Effector memory CD4-positive, alpha-beta T cell (primary cell): ENCODE measurements around the gene HMBS.
"Not testable (repeated sequence)": the region's sequence is repeated elsewhere in the genome, so short reads cannot be mapped to it uniquely, and the experiment has no call there.

Experiments used
- DNase-seq, 3 donors: peaks; one replicate each; pipeline ENCODE4 v3.0.0-alpha.2; 2020
- H3K27ac ChIP-seq: 2 replicates; pipeline ENCODE4 v1.7.0; 2013; ENCODE audit warnings: mild to moderate bottlenecking, low read length, moderate library complexity; ENCODE audit not compliant: insufficient read depth, poor library complexity, severe bottlenecking
- H3K27me3 ChIP-seq: replicated peaks from 2 replicates; pipeline ENCODE4 v1.7.0; 2013; ENCODE audit warnings: mild to moderate bottlenecking, low read length; ENCODE audit not compliant: insufficient read depth, control insufficient read depth, poor library complexity, severe bottlenecking
- H3K36me3 ChIP-seq: 2 replicates; pipeline ENCODE4 v1.7.0; 2013; ENCODE audit warnings: mild to moderate bottlenecking, low read length, moderate library complexity; ENCODE audit not compliant: control insufficient read depth, insufficient read depth
- H3K4me1 ChIP-seq: 2 replicates; pipeline ENCODE4 v1.7.0; 2013; ENCODE audit warnings: low read length, mild to moderate bottlenecking; ENCODE audit not compliant: control insufficient read depth, insufficient read depth, poor library complexity, severe bottlenecking
- H3K4me3 ChIP-seq: 2 replicates; pipeline ENCODE4 v1.7.0; 2013; ENCODE audit warnings: low read length, low read depth, mild to moderate bottlenecking; ENCODE audit not compliant: insufficient read depth, poor library complexity, severe bottlenecking
- H3K9me3 ChIP-seq: 2 replicates; pipeline ENCODE4 v1.7.0; 2013; ENCODE audit warnings: mild to moderate bottlenecking, low read length, moderate library complexity; ENCODE audit not compliant: control insufficient read depth

The HMBS gene

GRCh38 chr11:119134389-119134978 is 49.8 kb downstream of the HMBS start:
- H3K36me3 ChIP-seq, result peaks cover 42% of the 10 kb centered on the region
- no peak overlapping the region for H3K4me3 ChIP-seq
- H3K27me3 ChIP-seq, result no peaks in the 10 kb centered on the region
- no peaks in the 10 kb centered on the region for H3K4me1 ChIP-seq
- H3K9me3 ChIP-seq, result no peaks in the 10 kb centered on the region
- H3K27ac ChIP-seq, result no peak overlapping the region
- no peak for DNase-seq

GRCh38 chr11:119139276-119139675 is 54.6 kb downstream of the HMBS start:
- not testable (repeated sequence) for H3K36me3 ChIP-seq, H3K27me3 ChIP-seq, H3K9me3 ChIP-seq, H3K4me1 ChIP-seq, DNase-seq, H3K27ac ChIP-seq, H3K4me3 ChIP-seq
